SK-MEL-5 (cell line): Measurements from ENCODE around the gene DAW1. TPM values are rescaled to one million over a fixed set of nuclear protein-coding genes. Genes with fewer than 3 reads are reported as not detected.
A peak's percentile ranks its signal among the peaks of the same experiment; 100 is the strongest.
"Not testable (repeated sequence)": the region's sequence is repeated elsewhere in the genome, so short reads cannot be mapped to it uniquely, and the experiment has no call there.

Experiments used
- DNase-seq: peaks from one replicate; pipeline ENCODE4 v3.0.0-alpha.2; 2016; ENCODE audit warnings: low read depth, low spot score
- in situ Hi-C: cut with HindIII; loops from 2 replicates; pipeline ENCODE4 v1.10.0; 2016; ENCODE audit warnings: low sequenced_read_pairs, high pct_unique_total_duplicates, low pct_unique_long_range_greater_than_20kb
- polyA plus RNA-seq, 2 experiments: library from polyadenylated mRNA; depleted of rRNA; stranded (reverse); fragments of >200 nt; gene quantifications; 2 replicates each; pipeline ENCODE4 v1.2.3, GENCODE V29; 2015
- total RNA-seq: library from RNA; depleted of rRNA; stranded (reverse); fragments of >200 nt; shearing (Covaris generic); gene quantifications from 2 replicates; pipeline ENCODE4 v1.2.3, GENCODE V29; 2014; rRNA removed

The DAW1 gene, protein sequence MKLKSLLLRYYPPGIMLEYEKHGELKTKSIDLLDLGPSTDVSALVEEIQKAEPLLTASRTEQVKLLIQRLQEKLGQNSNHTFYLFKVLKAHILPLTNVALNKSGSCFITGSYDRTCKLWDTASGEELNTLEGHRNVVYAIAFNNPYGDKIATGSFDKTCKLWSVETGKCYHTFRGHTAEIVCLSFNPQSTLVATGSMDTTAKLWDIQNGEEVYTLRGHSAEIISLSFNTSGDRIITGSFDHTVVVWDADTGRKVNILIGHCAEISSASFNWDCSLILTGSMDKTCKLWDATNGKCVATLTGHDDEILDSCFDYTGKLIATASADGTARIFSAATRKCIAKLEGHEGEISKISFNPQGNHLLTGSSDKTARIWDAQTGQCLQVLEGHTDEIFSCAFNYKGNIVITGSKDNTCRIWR
- 0.08 TPM in 1 of 2 replicates, not detected in the other for total RNA-seq
- polyA plus RNA-seq (2015; cell fraction: cytosol; rRNA removed): 0.23 and 1.7 TPM in 2 replicates
- polyA plus RNA-seq (2015; cell fraction: nucleus; rRNA removed): not detected in 2 replicates

DNA sequence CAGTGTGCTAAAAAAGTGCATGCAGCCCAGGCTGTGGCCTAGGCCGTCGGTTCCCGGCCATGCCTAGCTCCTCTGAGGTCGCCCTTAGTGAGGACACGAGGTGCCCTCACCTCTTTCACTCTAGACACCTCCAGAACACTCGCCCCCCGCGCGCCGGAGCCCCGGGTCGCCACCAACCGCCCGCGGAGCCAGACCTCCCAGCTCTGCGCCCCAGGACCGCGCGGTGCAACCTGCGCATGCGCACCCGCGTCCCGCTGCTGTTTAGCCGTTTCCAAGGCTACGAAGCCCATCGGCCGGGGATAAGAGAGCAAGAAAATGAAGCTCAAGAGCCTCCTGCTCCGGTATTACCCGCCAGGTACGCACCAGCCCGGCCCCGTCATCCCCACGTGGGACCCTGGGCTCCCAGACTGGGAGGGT, at the start of gene DAW1:
Gene DAW1 (plus strand): TSS at position 257 of the 417 bp plus-strand sequence. CDS start 59 bp downstream, at position 316.
- in situ Hi-C loops: no loop called here
- peak; percentile 67 for DNase-seq

DNA sequence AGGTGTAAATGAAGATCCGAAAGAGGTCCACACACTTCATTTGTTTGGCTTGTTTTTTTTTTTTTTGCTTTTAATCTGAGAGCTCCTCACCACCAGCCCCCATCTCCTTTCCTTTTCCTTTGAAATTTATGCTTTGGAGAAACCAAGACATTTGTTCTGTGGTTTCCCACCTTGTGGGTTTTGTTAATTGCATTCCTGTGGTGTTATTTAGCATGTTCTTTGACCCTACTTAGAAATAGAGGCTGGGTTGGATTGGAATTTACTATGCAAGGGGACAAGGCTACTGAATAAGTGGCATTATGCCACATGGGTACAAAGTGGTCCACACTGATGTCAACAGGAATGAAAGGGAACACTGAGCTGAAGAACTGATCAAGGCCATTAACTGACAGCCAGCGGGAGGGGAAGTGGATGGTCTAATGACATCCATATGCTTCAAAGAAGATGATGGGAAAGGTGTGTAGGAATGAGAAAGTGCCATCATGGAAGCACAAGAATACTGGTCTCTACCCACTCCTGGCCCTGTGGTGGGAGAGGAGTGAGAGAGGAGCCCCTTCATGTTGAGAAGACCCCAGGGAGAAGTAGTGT, 48.9 kb upstream of the DAW1 start:
- DNase-seq: no peak
- in situ Hi-C loops: no loop called here

DNA sequence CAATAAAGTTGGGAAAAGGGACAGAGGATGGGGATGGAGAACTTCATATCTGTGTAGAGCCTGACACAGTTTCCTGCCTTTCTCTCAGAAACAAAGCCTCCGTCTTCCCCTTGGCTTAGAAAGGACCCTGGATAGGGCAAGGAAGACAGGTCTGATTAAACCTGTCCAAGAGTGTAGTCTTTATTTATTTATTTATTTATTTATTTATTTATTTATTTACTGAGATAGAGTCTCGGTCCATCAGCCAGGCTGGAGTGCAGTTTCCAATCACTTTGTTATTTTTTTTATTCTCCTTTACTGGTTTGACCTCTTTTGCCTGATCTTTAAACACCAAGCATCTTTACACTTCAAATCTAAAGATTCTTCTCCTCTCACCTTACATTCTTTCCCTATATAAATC, 47.5 kb upstream of the DAW1 start:
- in situ Hi-C loops: no loop called here

DNA sequence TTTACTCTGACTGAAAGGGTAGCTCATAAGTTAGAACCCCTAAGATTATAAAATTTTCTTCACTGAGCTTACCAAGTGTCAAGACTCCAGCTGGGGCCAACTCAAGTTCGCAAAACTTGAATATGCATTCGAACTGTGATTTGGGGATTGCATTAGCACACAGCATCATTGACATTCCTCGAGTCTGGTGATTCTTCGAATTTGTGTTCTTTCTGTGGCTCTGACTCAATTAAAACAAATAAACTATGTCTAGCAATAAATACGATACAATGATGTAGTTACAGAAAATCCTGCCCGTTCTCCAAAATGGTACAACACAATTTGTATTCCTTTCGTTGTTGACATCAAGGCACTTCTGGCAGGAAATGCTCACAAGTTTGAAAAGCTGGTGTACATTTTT, 46.7 kb upstream of the DAW1 start:
- in situ Hi-C loops: no loop called here

More for the DNA sequence above, 47.5 kb upstream of the DAW1 start:
- no peak for DNase-seq

DNA sequence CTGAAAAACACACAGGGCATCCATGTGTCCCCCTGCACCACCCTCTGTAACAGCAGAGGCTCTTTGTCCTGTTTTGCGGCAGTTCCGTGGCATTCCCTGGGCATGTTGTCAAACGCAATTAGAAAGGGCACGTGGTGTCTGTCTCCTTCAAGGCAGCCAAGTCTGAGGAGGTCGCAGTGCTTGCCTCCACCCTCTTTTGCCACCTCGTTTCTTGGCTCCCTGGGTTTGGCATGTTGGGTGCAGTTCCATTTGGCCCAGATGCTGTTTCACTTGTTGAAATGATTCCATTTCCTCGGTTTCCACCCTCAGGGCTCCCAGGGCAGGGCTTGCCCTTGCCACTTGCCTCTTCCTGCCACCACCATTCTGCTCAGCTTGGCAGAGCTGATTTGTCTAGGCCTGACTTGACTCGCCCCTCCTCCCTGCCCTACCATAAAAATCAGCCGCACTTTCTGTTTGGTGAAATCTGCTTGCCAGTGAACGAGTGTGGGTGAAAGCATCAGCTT, 45.4 kb upstream of the DAW1 start:
- in situ Hi-C loops: no loop called here
- no peak for DNase-seq

More for the DNA sequence above, 46.7 kb upstream of the DAW1 start:
- DNase-seq: no peak

DNA sequence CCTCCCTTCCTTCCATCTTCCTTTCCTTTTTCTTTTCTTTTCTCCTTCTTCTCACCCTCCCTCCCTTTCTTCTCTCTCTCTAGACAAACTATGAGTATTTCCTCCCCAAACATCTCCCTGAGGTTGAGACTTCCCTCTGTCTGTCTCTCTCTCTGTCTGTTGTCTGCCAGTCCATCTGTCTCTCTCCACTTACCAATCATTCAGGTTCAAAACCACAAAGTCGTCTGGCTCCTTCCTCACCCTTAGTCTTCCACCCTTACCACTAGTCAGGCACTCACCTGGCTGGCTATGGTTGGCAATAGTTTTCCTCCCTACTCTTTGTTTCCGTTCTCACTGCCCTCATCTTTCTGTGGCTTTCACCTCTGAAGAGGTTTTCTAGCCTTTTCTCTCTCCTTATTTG, 44.9 kb upstream of the DAW1 start:
- DNase-seq: no peak
- in situ Hi-C loops: no loop called here

DNA sequence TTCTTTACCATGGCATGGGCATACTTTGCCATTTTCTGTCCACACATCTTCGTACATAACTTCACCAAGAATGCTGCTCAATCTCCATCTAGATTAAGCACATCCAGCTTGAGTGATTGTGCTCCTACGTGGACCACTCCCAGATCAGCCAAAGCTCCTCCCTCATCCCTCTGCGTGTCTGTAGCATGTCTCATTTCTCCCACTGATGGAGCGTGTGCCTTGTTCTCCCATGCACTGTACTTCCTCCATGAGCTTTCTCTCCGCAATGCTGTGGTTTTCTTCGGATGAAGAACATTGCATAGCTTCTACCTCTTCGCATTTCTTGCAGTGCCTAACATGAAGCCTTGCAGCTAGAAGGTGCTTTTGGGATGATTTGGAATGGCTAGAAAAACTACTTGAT, 44.3 kb upstream of the DAW1 start:
- DNase-seq: no peak
- in situ Hi-C loops: no loop called here

DNA sequence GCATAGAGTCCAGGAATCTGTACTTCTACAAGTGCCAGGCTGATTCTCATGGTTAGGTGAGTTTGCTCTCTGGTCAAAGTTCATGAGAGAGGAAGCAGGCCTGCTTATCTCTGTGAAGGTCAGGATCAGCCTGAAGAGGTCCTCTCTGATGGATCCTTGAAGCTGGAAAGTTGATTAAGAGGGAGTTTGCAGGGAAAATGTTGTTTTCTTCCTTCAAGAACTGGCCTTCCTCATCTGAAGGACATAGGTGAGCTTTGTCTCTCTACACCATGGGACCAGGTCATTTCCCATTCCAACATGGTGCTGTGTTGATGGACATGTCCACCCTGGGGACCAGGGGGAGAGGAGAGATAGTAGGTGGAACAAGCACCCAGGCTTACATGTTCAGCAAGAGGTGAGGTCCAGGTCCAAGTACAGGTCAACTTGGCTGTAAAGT, 42.9 kb upstream of the DAW1 start:
- DNase-seq: no peak
- in situ Hi-C loops: no loop called here

DNA sequence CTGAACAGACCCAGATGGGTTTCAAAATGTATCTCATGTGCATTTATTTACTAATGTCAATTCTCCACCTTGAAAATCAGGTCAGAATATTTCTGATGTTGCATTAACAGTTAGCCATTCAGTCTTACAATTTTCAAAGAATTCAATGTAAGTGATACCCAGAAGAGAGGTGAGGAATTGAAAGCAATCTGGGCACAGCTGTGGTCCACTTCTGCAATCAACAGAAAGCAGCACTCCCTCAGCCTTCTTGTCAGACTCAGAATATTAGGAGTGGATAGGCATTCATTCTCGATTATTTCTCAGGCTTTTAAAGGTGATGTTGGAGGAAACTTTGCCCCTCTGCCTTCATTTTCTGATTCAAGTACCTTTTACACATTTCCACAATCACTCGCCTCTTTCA, 42.1 kb upstream of the DAW1 start:
- DNase-seq: no peak
- in situ Hi-C loops: no loop called here

DNA sequence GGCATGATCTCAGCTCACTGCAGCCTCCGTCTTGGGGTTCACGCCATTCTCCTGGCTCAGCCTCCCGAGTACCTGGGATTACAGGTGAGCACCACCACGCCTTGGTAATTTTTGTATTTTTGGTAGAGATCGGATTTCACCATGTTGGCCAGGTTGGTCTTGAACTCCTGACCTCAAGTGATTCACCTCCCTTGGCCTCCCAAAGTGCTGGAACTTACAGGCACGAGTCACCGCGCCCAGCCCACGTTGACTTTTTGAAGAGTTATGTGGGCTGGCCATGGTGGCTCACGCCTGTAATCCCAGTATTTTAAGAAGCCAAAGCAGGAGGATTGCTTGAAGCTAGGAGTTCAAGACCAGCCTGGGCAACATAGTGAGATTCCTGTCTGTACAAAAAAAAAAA, 37.0 kb upstream of the DAW1 start:
- in situ Hi-C loops: no loop called here
- no peak for DNase-seq

DNA sequence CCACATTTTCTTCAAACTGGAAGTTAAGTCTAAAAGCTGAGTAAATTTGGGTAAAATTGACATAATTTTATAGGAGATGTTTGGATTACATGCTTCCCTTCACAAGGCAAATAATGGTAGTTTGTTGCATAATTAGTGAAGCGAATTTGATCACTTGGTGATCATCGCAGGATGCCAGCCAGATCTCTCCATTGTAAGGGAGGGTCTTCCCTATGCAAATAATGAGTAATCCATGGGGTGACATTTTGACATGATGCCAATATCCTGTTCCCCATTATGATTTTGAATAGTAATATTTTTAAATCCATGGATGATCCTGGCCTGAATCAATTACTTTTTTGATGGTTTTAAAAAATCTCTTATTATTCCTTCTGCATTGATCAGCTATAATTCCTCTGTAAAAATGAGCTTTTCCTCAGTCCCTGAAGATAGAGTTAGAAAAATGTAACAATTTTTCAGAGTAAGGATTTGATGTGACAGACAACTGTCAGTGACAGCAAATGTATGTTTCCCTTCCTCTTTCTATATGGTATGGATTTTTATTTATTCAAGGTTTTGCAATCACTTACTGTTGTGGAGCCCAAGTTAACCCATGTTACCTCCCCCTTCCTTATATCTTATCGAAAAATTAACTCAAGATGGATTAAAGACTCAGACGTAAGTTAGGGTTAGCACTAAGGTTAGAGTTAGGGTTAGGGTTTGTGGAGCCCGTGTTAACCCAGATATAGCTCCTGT, 36.3 kb upstream of the DAW1 start:
- in situ Hi-C loops: no loop called here
- DNase-seq: no peak

DNA sequence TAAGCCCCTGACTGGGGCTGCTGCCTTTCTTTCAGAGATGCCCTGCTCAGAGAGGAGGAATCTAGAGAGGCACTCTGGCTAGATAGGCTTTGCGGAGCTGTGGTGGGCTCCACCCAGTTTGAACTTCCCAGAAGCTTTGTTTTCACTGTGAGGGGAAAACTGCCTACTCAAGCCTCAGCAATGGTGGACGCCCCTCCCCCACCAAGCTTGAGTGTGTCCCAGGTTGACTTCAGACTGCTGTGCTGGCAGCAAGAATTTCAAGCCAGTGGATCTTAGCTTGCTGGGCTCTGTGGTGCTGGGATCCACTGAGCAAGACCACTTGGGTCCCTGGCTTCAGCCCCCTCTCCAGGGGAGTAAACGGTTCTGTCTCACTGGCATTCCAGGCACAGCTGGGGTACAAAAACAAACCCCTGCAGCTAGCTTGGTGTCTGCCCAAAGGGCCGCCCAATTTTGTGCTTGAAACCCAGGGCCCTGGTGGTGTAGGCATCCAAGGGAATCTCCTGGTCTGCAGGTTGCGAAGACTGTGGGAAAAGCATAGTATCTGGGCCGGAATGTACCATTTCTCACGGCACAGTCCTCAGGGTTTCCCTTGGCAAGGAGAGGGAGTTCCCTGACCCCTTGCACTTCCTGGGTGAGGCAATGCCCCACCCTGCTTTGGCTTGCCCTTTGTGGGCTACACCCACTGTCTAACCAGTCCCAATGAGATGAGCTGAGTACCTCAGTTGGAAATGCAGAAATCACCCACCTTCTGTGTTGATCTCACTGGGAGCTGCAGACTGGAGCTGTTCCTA, 31.9 kb upstream of the DAW1 start:
- DNase-seq, in situ Hi-C loops: not testable (repeated sequence)

DNA sequence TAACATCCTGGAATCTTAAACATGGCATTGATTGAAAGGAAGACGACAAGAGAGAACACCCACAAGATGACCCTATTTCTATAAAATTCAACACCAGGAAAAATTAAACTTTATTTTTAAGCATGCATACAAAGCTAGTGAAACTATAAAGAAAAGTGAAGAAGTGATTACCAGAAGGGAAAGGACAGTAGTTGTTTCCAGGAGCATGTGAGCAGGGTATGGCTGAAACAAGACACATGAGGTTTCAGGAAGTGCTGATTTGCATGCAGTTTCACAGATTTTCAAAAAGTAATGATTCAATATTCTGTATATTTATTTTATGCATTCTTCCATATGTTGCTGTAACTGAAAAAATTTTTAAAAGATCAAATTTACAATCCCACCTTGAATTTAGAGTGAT, 24.6 kb upstream of the DAW1 start:
- DNase-seq: no peak
- in situ Hi-C loops: no loop called here

DNA sequence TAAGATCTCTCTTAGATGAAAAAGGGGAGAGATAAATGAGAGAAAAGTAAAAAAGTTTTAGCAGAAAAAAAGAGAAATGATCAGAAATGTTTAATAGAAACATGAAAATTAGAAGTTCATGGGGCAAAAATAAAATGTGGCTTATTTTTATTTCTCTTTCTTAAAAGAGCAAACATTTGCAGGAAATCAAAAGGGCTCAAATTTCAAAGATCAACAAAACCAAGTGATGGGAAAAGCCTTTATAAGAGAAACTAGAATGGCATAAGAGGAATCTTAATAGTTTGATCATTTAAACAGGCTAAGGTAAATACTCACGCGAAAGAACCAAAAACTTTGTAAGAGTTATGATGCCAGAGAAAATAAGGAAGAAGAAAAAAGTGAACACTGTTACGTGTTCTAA, 23.3 kb upstream of the DAW1 start:
- in situ Hi-C loops: no loop called here
- no peak for DNase-seq

DNA sequence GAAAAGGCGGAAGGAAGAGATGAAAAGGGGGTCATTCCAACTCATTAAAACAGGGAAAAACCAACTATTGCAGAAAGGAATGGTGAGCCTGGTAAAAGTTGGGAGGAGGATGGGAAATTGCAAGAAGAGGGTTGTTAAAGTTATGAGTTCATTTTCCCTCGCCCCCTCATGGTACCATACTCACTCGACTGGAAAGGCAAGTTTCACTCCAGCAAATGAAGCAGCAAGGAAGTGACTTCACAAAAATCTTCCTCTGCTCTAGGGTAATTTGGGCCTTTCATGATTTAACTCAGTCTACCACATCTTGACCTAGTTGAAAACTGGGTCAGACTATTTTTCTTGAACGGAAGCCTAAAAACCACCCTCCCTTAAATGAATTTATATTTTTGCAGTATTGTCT, 22.8 kb upstream of the DAW1 start:
- in situ Hi-C loops: no loop called here
- no peak for DNase-seq

DNA sequence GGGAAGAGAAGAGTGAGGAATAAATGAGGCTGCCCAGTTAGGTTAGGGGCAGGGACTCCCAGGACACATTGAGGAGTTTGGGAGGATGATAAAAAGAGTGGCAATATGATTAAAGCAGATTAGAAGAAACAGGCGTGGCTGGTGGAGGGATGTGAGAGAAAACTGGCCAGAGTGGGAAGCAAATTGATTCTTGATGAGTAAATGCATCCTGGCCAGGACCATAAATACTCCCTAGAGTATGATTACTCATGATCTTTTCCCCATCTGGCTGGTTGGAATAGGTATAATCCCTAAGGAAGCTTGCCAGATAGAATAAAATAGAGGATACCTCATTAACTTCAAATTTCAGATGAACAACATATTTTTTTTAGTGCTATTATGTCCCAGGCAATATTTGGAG, 21.5 kb upstream of the DAW1 start:
- DNase-seq: no peak
- in situ Hi-C loops: no loop called here

DNA sequence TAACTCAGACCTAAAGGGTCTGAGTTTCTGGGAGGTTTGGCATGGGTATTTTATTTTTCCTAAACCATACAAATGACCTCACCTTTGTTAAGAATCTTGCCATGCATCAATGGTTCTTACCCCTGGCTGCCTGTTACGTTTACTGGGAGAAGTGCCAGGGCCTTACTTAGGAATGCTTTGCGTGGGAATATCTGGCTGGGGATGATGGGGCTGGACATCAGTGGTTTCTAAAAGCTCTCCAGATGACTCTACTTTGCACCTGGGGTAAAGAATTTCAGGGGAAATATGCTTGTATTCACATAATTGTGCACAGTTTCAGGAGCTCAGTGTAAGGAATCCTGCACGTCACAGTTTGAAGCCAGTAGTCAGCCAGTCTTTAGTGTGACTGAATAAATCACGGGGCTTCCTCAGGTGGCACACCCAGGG, 18.2 kb upstream of the DAW1 start:
- no peak for DNase-seq
- in situ Hi-C loops: no loop called here
